GM12878 (cell line): ENCODE measurements around the gene BEAN1. TPM values are rescaled to one million over a fixed set of nuclear protein-coding genes. Genes with fewer than 3 reads are reported as not detected.

Experiments used
- ATAC-seq: fragments of 200-7000 bp; cut with Tn5 transposase; 3 replicates; pipeline ENCODE4 v1.9.1; 2020; ENCODE audit warnings: mild to moderate bottlenecking, moderate library complexity
- BruUV-seq: library from RNA; stranded (reverse); fragments of 400-500 nt; replicated peaks from 2 replicates; lab custom pipeline; 2021; lab: Mats Ljungman, UMichigan
- CTCF ChIA-PET: fragments of 300-600 bp; sonication (Branson Sonifier 250); formaldehyde crosslinking; extraction: SDS; loops from one replicate; lab custom pipeline; 2021; ENCODE audit warnings: inconsistent platforms; lab: Yijun Ruan, JAX
- POLR2A ChIA-PET: fragments of 350-600 bp; formaldehyde crosslinking; extraction: SDS; loops from one replicate; lab custom pipeline; 2021; ENCODE audit warnings: inconsistent platforms; lab: Charles Lee
- RAD21 ChIA-PET: fragments of 300-600 bp; sonication (Branson Sonifier 250); formaldehyde crosslinking; loops from one replicate; lab custom pipeline; 2023; ENCODE audit warnings: antibody characterized with exemption; ENCODE audit not compliant: unreplicated experiment; lab: Charles Lee
- SMC1A ChIA-PET: fragments of 300-600 bp; sonication (Branson Sonifier 250); formaldehyde crosslinking; loops from one replicate; lab custom pipeline; 2023; ENCODE audit not compliant: unreplicated experiment, uncharacterized antibody; lab: Charles Lee
- DNase-seq: peaks from one replicate; pipeline ENCODE4 v3.0.0-alpha.2; 2011; ENCODE audit warnings: low read depth, low spot score
- FAIRE-seq: peaks from 3 replicates; lab custom pipeline; 2011; peaks lifted over from hg19 to GRCh38; lab: Jason Lieb, UNC
- H2AFZ ChIP-seq: 2 replicates; pipeline ENCODE4 v1.6.0; 2011; ENCODE audit warnings: low read depth, low read length, control low read depth; ENCODE audit not compliant: control insufficient read depth
- H3K27ac ChIP-seq: 2 replicates; pipeline ENCODE4 v1.5.1; 2011; ENCODE audit warnings: control low read depth; ENCODE audit not compliant: control insufficient read depth, insufficient read depth
- H3K27me3 ChIP-seq, 2 experiments: replicated peaks in 1 of 2; 2 replicates each; pipeline versions ENCODE4 v1.6.0 to v1.6.1; 2011; ENCODE audit warnings: low read length in 1 of 2; ENCODE audit not compliant: control insufficient read depth in 2 of 2, insufficient read depth in 2 of 2
- H3K36me3 ChIP-seq, 2 experiments: 2 replicates each; pipeline ENCODE4 v1.5.1; 2011; ENCODE audit warnings: low read length in 1 of 2; ENCODE audit not compliant: control insufficient read depth in 2 of 2, insufficient read depth in 2 of 2
- H3K4me1 ChIP-seq: 2 replicates; pipeline ENCODE4 v1.6.1; 2011; ENCODE audit warnings: mild to moderate bottlenecking, low read length, moderate library complexity, mixed read lengths; ENCODE audit not compliant: control insufficient read depth, insufficient read depth
- H3K4me2 ChIP-seq: 2 replicates; pipeline ENCODE4 v1.6.0; 2011; ENCODE audit warnings: control low read depth; ENCODE audit not compliant: control insufficient read depth, insufficient read depth
- H3K4me3 ChIP-seq: fragments of 200-600 bp; sonication (generic); 2 replicates; pipeline ENCODE4 v1.5.1; 2016
- H3K79me2 ChIP-seq: 2 replicates; pipeline ENCODE4 v1.6.0; 2011; ENCODE audit warnings: low read length; ENCODE audit not compliant: control insufficient read depth, insufficient read depth
- H3K9ac ChIP-seq: 2 replicates; pipeline ENCODE4 v1.8.0; 2011; ENCODE audit warnings: low read length, control low read depth, mixed read lengths; ENCODE audit not compliant: control insufficient read depth, insufficient read depth
- H3K9me3 ChIP-seq: replicated peaks from 3 replicates; pipeline ENCODE4 v1.5.1; 2011; ENCODE audit warnings: mild to moderate bottlenecking, low read length; ENCODE audit not compliant: control insufficient read depth, insufficient read depth
- H4K20me1 ChIP-seq: 2 replicates; pipeline ENCODE4 v1.6.0; 2011; ENCODE audit not compliant: control insufficient read depth, insufficient read depth
- EGR1 ChIP-seq, 2 experiments: IDR thresholded peaks; 1 replicate in 1 of 2; 2 replicates in 1 of 2; pipeline ENCODE4 v1.6.1; 2011 to 2012; ENCODE audit warnings: low read depth in 2 of 2, low read length in 2 of 2, borderline replicate concordance in 1 of 2, mild to moderate bottlenecking in 1 of 2, moderate library complexity in 1 of 2
- EP300 ChIP-seq, 2 experiments: fragments of 150-350 bp in 1 of 2; IDR thresholded peaks; 2 replicates each; pipeline ENCODE4 v1.6.1; 2011 to 2012; ENCODE audit warnings: low read depth in 2 of 2, low read length in 2 of 2, borderline replicate concordance in 1 of 2, improper control_type of control experiment in 1 of 2, inconsistent platforms in 1 of 2; ENCODE audit not compliant: control insufficient read depth in 1 of 2
- HDAC6 ChIP-seq: fragments of 200-600 bp; sonication (generic); IDR thresholded peaks from one replicate; pipeline ENCODE4 v1.8.0; 2017; ENCODE audit warnings: antibody characterized with exemption; ENCODE audit not compliant: unreplicated experiment
- HDGF ChIP-seq: fragments of 450-650 bp; IDR thresholded peaks from 2 replicates; pipeline ENCODE4 v1.6.1; 2016; ENCODE audit warnings: antibody characterized with exemption
- IRF4 ChIP-seq: IDR thresholded peaks from 2 replicates; pipeline ENCODE4 v1.6.1; 2011; ENCODE audit warnings: low read depth, low read length
- MLLT1 ChIP-seq: fragments of 450-650 bp; IDR thresholded peaks from 2 replicates; pipeline ENCODE4 v1.6.1; 2016; ENCODE audit warnings: mild to moderate bottlenecking
- MYB ChIP-seq: fragments of 150-350 bp; IDR thresholded peaks from 2 replicates; pipeline ENCODE4 v1.6.1; 2014; ENCODE audit warnings: mild to moderate bottlenecking, low read depth, low read length, borderline replicate concordance
- NR2C1 ChIP-seq: fragments of 450-650 bp; IDR thresholded peaks from 2 replicates; pipeline ENCODE4 v1.6.1; 2017; ENCODE audit warnings: antibody characterized with exemption, mild to moderate bottlenecking, moderate library complexity
- NRF1 ChIP-seq: conservative IDR thresholded peaks from 2 replicates; pipeline ENCODE4 v1.6.1; 2011; ENCODE audit warnings: mild to moderate bottlenecking, low read depth, low read length, improper control_type of control experiment
- POLR2AphosphoS2 ChIP-seq: IDR thresholded peaks from 2 replicates; pipeline ENCODE4 v1.6.1; 2011; ENCODE audit warnings: low read depth, mild to moderate bottlenecking, low read length, improper control_type of control experiment, moderate library complexity
- RUNX3 ChIP-seq: IDR thresholded peaks from 2 replicates; pipeline ENCODE4 v1.6.1; 2012; ENCODE audit warnings: low read length, inconsistent platforms
- SMAD1 ChIP-seq: fragments of 450-650 bp; IDR thresholded peaks from 2 replicates; pipeline ENCODE4 v1.6.1; 2018; ENCODE audit warnings: mild to moderate bottlenecking, low read depth; ENCODE audit not compliant: partially characterized antibody
- STAT1 ChIP-seq: fragments of 450-650 bp; conservative IDR thresholded peaks from 2 replicates; pipeline ENCODE4 v1.6.1; 2014; ENCODE audit warnings: antibody characterized with exemption, mild to moderate bottlenecking
- ZBED1 ChIP-seq: IDR thresholded peaks from 2 replicates; pipeline ENCODE4 v1.6.1; 2016; ENCODE audit warnings: borderline replicate concordance
- WGBS: methylation state at CpG from one replicate; pipeline ENCODE4 v1.1.6; 2016; ENCODE audit warnings: low lambda C conversion rate; ENCODE audit not compliant: insufficient replicate concordance, insufficient coverage; ENCODE audit errors: missing lambda C conversion rate; 5-methylcytosine and 5-hydroxymethylcytosine counted together
- in situ Hi-C: fragments of 300-500 bp; cut with MboI; formaldehyde crosslinking; loops from 9 replicates; pipeline ENCODE4 v1.14.3; 2018; ENCODE audit warnings: mixed read lengths
- intact Hi-C: fragments of 100-400 bp; cut with micrococcal nuclease; formaldehyde crosslinking; loops from one replicate; pipeline ENCODE4 v1.14.2; 2022; ENCODE audit not compliant: unreplicated experiment
- polyA plus RNA-seq, 11 experiments: library from polyadenylated mRNA; depleted of rRNA in 4 of 11; unstranded in 6 of 11; stranded (reverse) in 5 of 11; fragments of >200 nt; fragmentation: Nextera tagmentation in 4 of 11; fragmentation: Illumina TruSeq in 1 of 11; extraction: Ambion mirVana in 4 of 11; extraction: Trizol in 1 of 11; gene quantifications; 1 replicate in 1 of 11; 2 replicates in 10 of 11; pipeline versions ENCODE4 v1.2.1 to v1.2.3, GENCODE V29; 2011 to 2016; ENCODE audit warnings: inconsistent platforms in 2 of 11, missing spikeins in 2 of 11, low read depth in 1 of 11
- total RNA-seq, 4 experiments: library from RNA; depleted of rRNA in 3 of 4; stranded (reverse); fragments of >200 nt in 3 of 4; fragmentation: Illumina TruSeq in 1 of 4; extraction: Trizol in 1 of 4; gene quantifications; 2 replicates each; pipeline versions ENCODE4 v1.2.1 to v1.2.3, GENCODE V29; 2013 to 2021

BEAN1 gene
- total and polyA plus RNA-seq, 10 of the 15 experiments (the other 5 are each of a cell fraction or from before 2014, with no cell fraction given) = not detected

GRCh38 chr16:66491716-66492064 lies 64.6 kb downstream of the BEAN1 start (continued):
- TF ChIP-seq ZBED1 (no peak), EP300 (IDR thresholded peaks at IDR 0.05; ENCODE audit: borderline replicate concordance in 1 of 2, control insufficient read depth in 1 of 2, low read depth in 2 of 2, low read length in 2 of 2) (no peak)

- WGBS = 28% methylated on average over 14 of the region's 14 CpGs
- H3K4me3 ChIP-seq = no peak overlapping the region
- ATAC-seq (no peak), DNase-seq (no peak), FAIRE-seq (no peak)
- H3K27ac ChIP-seq = no peak overlapping the region
- ChIA-PET CTCF (no interaction called here), RAD21 (no interaction called here), SMC1A (no interaction called here), POLR2A (no interaction called here)
- no TSS peak for BruUV-seq
- H3K4me1 ChIP-seq = no peaks in the 10 kb centered on the region
- H3K79me2 ChIP-seq = no peaks in the 10 kb centered on the region
- intact Hi-C loops = no loop called here
- no peak for TF ChIP-seq HDAC6
- TF ChIP-seq MLLT1 = no peak
- TF ChIP-seq RUNX3 = no peak
- TF ChIP-seq EGR1 (IDR thresholded peaks at IDR 0.05; ENCODE audit: borderline replicate concordance in 1 of 2, low read depth in 2 of 2, low read length in 2 of 2) = no peak
- TF ChIP-seq STAT1 = no peak
- TF ChIP-seq MYB = no peak
- TF ChIP-seq IRF4 = no peak
- TF ChIP-seq HDGF = no peak
- TF ChIP-seq NRF1 = no peak
- no peak for TF ChIP-seq POLR2AphosphoS2
- TF ChIP-seq SMAD1 = no peak
- no peak for TF ChIP-seq NR2C1
- no peaks in the 10 kb centered on the region; a peak in 2 of 4 replicates for H3K27me3 ChIP-seq
- H3K36me3 ChIP-seq = no peaks in the 10 kb centered on the region
- in situ Hi-C loops = no loop called here
- H2AFZ ChIP-seq = no peak overlapping the region
- no peak overlapping the region for H3K4me2 ChIP-seq
- no peaks in the 10 kb centered on the region for H4K20me1 ChIP-seq
- no peaks in the 10 kb centered on the region; the same call in 2 of the 3 replicates for H3K9me3 ChIP-seq
- no peak overlapping the region for H3K9ac ChIP-seq
Measured at GRCh38 chr16:66493490-66494401, 66.7 kb downstream of the BEAN1 start.
